H1 (cell line): ENCODE data around the gene RUFY3. TPM values are rescaled to one million over a fixed set of nuclear protein-coding genes. Genes with fewer than 3 reads are reported as not detected.

Source experiments
- PHF8 ChIP-seq: fragments of 200-600 bp; sonication (generic); conservative IDR thresholded peaks from 2 replicates; pipeline ENCODE4 v1.7.1; 2012; ENCODE audit warnings: low read depth, mild to moderate bottlenecking, inconsistent platforms, low read length, moderate library complexity
- POLR2AphosphoS5 ChIP-seq: IDR thresholded peaks from 2 replicates; pipeline ENCODE4 v1.6.1; 2011; ENCODE audit warnings: low read depth, low read length
- TCF12 ChIP-seq: IDR thresholded peaks from 2 replicates; pipeline ENCODE4 v1.6.1; 2011; ENCODE audit warnings: low read depth, mild to moderate bottlenecking, low read length
- polyA plus RNA-seq, 7 experiments: library from polyadenylated mRNA; depleted of rRNA in 3 of 7; stranded (reverse) in 5 of 7; unstranded in 2 of 7; fragments of >200 nt in 5 of 7; fragments of 200-250 nt in 2 of 7; gene quantifications; 1 replicate in 5 of 7; 2 replicates in 1 of 7; 4 replicates in 1 of 7; pipeline versions ENCODE4 v1.2.1 to v1.2.3, GENCODE V29; 2011 to 2013; ENCODE audit warnings: missing spikeins in 2 of 7, mixed read lengths in 2 of 7
- total RNA-seq: library from RNA; stranded (reverse); fragmentation: NEBNext Ultra II Directional; extraction: Animal tissue kit (Norgen Biotek cat#: 25700); gene quantifications from 2 replicates; pipeline ENCODE4 v1.2.1, GENCODE V29; 2021
- TF ChIP-seq, protein P1 (sequence below): IDR thresholded peaks from 2 replicates; pipeline ENCODE4 v1.6.1; 2011; ENCODE audit warnings: low read length, improper control_type of control experiment

The RUFY3 gene
- total and polyA plus RNA-seq, 2 of the 8 experiments (the other 6 are each of a cell fraction or from before 2014, with no cell fraction given): 7.8 to 33.1 TPM

DNA sequence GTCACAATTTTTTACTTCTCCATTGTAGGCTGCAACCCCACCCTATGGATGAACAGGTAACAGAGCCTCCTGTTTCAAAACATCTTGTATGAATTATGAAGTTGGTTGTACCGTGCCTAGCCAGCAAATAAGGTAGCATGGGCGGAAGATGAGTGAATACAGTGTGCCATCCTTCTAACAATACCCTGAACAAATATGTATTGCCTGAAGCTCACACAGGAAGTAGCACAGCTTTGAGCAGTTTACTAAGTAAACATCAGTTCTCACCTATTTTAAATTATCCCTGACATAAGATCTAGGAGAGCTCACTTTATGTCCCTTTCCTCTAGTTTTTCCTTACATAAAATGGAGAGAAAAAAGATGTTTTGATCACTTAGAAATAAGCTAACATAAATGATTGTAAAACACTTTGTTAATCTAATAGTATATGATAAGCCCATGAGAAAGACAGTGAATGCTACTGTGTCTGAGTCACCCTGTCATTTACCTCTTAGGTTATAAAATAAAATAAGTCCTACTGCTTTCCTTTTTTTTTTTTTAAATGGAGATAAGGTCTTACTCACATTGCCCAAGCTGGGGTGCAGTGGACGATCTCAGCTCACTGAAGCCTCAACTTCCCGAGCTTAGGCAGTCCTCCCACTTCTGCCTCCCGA lies 81.3 kb downstream of the RUFY3 start (continued):
- TF ChIP-seq PHF8: no peak
- TF ChIP-seq, protein P1, sequence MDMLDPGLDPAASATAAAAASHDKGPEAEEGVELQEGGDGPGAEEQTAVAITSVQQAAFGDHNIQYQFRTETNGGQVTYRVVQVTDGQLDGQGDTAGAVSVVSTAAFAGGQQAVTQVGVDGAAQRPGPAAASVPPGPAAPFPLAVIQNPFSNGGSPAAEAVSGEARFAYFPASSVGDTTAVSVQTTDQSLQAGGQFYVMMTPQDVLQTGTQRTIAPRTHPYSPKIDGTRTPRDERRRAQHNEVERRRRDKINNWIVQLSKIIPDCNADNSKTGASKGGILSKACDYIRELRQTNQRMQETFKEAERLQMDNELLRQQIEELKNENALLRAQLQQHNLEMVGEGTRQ: no peak
- no peak for TF ChIP-seq TCF12
- TF ChIP-seq POLR2AphosphoS5: no peak
